GM06990 (cell line): Measurements from ENCODE around the gene AGAP1.

Experiments used
- DNase-seq: peaks from one replicate; pipeline ENCODE4 v3.0.0-alpha.2; 2011; ENCODE audit not compliant: insufficient read length; ENCODE audit errors: extremely low read depth
- H3K27me3 ChIP-seq: replicated peaks from 2 replicates; pipeline ENCODE4 v1.6.0; 2011; ENCODE audit warnings: low read length; ENCODE audit not compliant: control insufficient read depth, insufficient read depth
- H3K36me3 ChIP-seq: 2 replicates; pipeline ENCODE4 v1.5.1; 2011; ENCODE audit warnings: low read length; ENCODE audit not compliant: control insufficient read depth, insufficient read depth
- H3K4me3 ChIP-seq: replicated peaks from 2 replicates; pipeline ENCODE4 v1.5.1; 2011; ENCODE audit warnings: low read depth, mild to moderate bottlenecking, control low read depth, low read length
- CTCF ChIP-seq: IDR thresholded peaks from 2 replicates; pipeline ENCODE4 v1.5.1; 2011; ENCODE audit warnings: low read length, control low read depth, mild to moderate bottlenecking, inconsistent platforms; ENCODE audit not compliant: insufficient read depth, poor library complexity, severe bottlenecking

The AGAP1 gene

GRCh38 chr2:235860871-235861270 lies 367.0 kb downstream of the AGAP1 start:
- Histone ChIP-seq H3K36me3 (no peaks in the 10 kb centered on the region), H3K4me3 (no peak overlapping the region), H3K27me3 (peaks cover 2% of the 10 kb centered on the region; the same call in 1 of the 2 replicates)
- DNase-seq, result no peak
- no peak for TF ChIP-seq CTCF

GRCh38 chr2:235861383-235861782 lies 367.5 kb downstream of the AGAP1 start:
- DNase-seq, result no peak

GRCh38 chr2:235863414-235863813 lies 369.6 kb downstream of the AGAP1 start:
- H3K4me3 ChIP-seq, result no peak overlapping the region
- no peak for TF ChIP-seq CTCF
- no peak for DNase-seq

More at GRCh38 chr2:235861383-235861782, 367.5 kb downstream of the AGAP1 start:
- no peak overlapping the region for H3K4me3 ChIP-seq
- H3K27me3 ChIP-seq, result peaks cover 2% of the 10 kb centered on the region; the same call in 1 of the 2 replicates
- no peak for TF ChIP-seq CTCF
- no peaks in the 10 kb centered on the region for H3K36me3 ChIP-seq

GRCh38 chr2:235864302-235864701 lies 370.5 kb downstream of the AGAP1 start:
- H3K4me3 ChIP-seq, result no peak overlapping the region
- TF ChIP-seq CTCF, result no peak
- H3K36me3 ChIP-seq, result no peaks in the 10 kb centered on the region
- peaks cover 2% of the 10 kb centered on the region; the same call in 1 of the 2 replicates for H3K27me3 ChIP-seq
- DNase-seq, result no peak

More at GRCh38 chr2:235863414-235863813, 369.6 kb downstream of the AGAP1 start:
- Histone ChIP-seq H3K36me3 (no peaks in the 10 kb centered on the region), H3K27me3 (peaks cover 2% of the 10 kb centered on the region; the same call in 1 of the 2 replicates)

DNA sequence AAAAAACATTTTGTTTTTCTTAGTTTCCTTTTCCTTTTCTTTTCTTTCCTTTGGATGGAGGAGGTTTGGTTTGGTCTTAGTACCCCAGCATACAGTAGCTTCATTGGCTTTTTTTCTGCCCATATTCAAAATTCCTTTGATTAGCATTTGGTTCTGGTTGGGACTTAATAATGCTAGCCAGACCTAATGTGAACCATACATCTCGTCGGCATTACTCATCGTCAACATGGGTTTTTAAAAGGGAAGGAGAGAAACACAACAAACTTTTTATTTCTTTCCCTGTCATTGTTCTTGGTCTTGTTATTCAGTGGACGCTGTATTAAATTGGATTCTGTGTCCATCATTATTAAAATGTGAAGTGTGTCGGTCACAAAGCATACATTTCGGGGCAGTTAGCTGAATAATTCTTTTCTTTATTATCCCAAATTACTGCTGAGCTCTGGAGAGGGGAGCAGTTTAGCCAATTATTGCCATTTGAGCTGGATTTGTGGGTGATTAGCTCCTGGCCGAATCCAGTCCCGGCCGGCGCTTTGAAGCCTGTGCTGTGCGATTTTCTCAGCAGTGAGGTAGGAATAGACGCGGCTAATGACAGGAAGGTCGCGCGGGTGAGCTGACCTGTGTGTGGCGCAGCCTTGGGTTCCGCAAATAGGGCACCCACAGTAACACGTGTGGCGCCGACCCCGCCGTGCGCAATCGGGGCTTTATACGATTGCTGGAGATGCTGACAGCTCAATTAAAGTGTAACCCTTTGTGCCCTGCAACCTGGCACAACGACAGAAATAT lies 371.1 kb downstream of the AGAP1 start:
- Histone ChIP-seq H3K36me3 (no peaks in the 10 kb centered on the region), H3K4me3 (no peak overlapping the region), H3K27me3 (peaks cover 2% of the 10 kb centered on the region; the same call in 1 of the 2 replicates)
- TF ChIP-seq CTCF, result no peak
- no peak for DNase-seq
